SU-DHL-6 (cell line): ENCODE results near the gene KDM3B.

Experiments used
- H2AFZ ChIP-seq: fragments of 200-600 bp; sonication (generic); 2 replicates; pipeline ENCODE4 v1.6.1; 2014; ENCODE audit warnings: low read depth, mild to moderate bottlenecking, moderate library complexity, mixed read lengths, antibody characterized with exemption, low read length; ENCODE audit not compliant: severe bottlenecking
- H3F3A ChIP-seq: fragments of 200-600 bp; shearing (Covaris generic); 2 replicates; pipeline ENCODE4 v1.6.0; 2016; ENCODE audit warnings: antibody characterized with exemption, mild to moderate bottlenecking; ENCODE audit not compliant: insufficient read depth
- H3K27ac ChIP-seq: fragments of 200-600 bp; sonication (generic); 2 replicates; pipeline ENCODE4 v1.5.1; 2016; ENCODE audit warnings: low read depth, mild to moderate bottlenecking, low read length, moderate library complexity, mixed read lengths
- H3K27me3 ChIP-seq: fragments of 200-600 bp; sonication (generic), shearing (Covaris generic); 2 replicates; pipeline ENCODE4 v1.6.0; 2014; ENCODE audit warnings: mild to moderate bottlenecking, low read length
- H3K36me3 ChIP-seq: fragments of 200-600 bp; sonication (generic); 2 replicates; pipeline ENCODE4 v1.6.1; 2014; ENCODE audit warnings: mild to moderate bottlenecking, low read length, mixed read lengths
- H3K4me2 ChIP-seq: fragments of 300-600, 200-600 bp; shearing (Covaris generic), sonication (generic); 2 replicates; pipeline ENCODE4 v1.6.0; 2014; ENCODE audit warnings: low read length, low read depth, mild to moderate bottlenecking; ENCODE audit not compliant: poor library complexity, severe bottlenecking
- H3K4me3 ChIP-seq: fragments of 200-600 bp; sonication (generic); 2 replicates; pipeline ENCODE4 v1.5.1; 2014; ENCODE audit warnings: antibody characterized with exemption, low read length, mild to moderate bottlenecking, mixed read lengths; ENCODE audit not compliant: insufficient read depth, poor library complexity, severe bottlenecking
- H3K79me2 ChIP-seq: fragments of 200-600 bp; sonication (generic); 2 replicates; pipeline ENCODE4 v1.6.1; 2014; ENCODE audit warnings: mild to moderate bottlenecking, low read length, moderate library complexity; ENCODE audit not compliant: insufficient read depth
- H3K9ac ChIP-seq: fragments of 200-600 bp; sonication (generic); 2 replicates; pipeline ENCODE4 v1.7.0; 2014; ENCODE audit warnings: mild to moderate bottlenecking, low read length
- H3K9me2 ChIP-seq: fragments of 200-600 bp; sonication (generic); replicated peaks from 2 replicates; pipeline ENCODE4 v1.6.1; 2014; ENCODE audit warnings: low read length; ENCODE audit not compliant: insufficient read depth
- H3K9me3 ChIP-seq: fragments of 200-600 bp; sonication (generic); 2 replicates; pipeline ENCODE4 v1.6.1; 2014; ENCODE audit warnings: low read length, mixed read lengths; ENCODE audit not compliant: insufficient read depth
- H4K20me1 ChIP-seq: fragments of 200-600 bp; sonication (generic); 2 replicates; pipeline ENCODE4 v1.6.1; 2014; ENCODE audit warnings: low read depth, mild to moderate bottlenecking, antibody characterized with exemption, low read length, moderate library complexity, mixed read lengths
- CTCF ChIP-seq: fragments of 200-600 bp; sonication (generic); IDR thresholded peaks from one replicate; pipeline ENCODE4 v1.5.1; 2017; ENCODE audit warnings: antibody characterized with exemption, mild to moderate bottlenecking, low read length, moderate library complexity; ENCODE audit not compliant: insufficient read depth, poor library complexity, severe bottlenecking
- EZH2phosphoT487 ChIP-seq: fragments of 200-600 bp; sonication (generic), shearing (Covaris generic); conservative IDR thresholded peaks from 2 replicates; pipeline ENCODE4 v1.6.1; 2018; ENCODE audit warnings: mild to moderate bottlenecking, antibody characterized with exemption, low read length, moderate library complexity, mixed read lengths

KDM3B gene

GRCh38 chr5:138372653-138373052, 20.2 kb downstream of the KDM3B start:
- H3K27me3 ChIP-seq = no peaks in the 10 kb centered on the region
- H4K20me1 ChIP-seq = peaks cover 8% of the 10 kb centered on the region; the same call in 1 of the 2 replicates
- H3K9ac ChIP-seq = no peak overlapping the region
- H3K4me3 ChIP-seq = no peak overlapping the region
- H3K9me2 ChIP-seq = no peaks in the 10 kb centered on the region
- no peak overlapping the region for H3K27ac ChIP-seq
- TF ChIP-seq EZH2phosphoT487 = no peak
- TF ChIP-seq CTCF = no peak
- H3K4me2 ChIP-seq = no peak overlapping the region
- H3K79me2 ChIP-seq = peaks cover 54% of the 10 kb centered on the region
- H3K9me3 ChIP-seq = no peaks in the 10 kb centered on the region
- no peak overlapping the region for H2AFZ ChIP-seq
- H3F3A ChIP-seq = no peaks in the 10 kb centered on the region
- H3K36me3 ChIP-seq = no peaks in the 10 kb centered on the region; the same call in 1 of the 2 replicates

- Histone ChIP-seq H4K20me1 (no peaks in the 10 kb centered on the region), H2AFZ (no peak overlapping the region), H3K36me3 (peaks cover 36% of the 10 kb centered on the region; the same call in 1 of the 2 replicates), H3K27me3 (no peaks in the 10 kb centered on the region), H3K79me2 (no peaks in the 10 kb centered on the region), H3K9me2 (no peaks in the 10 kb centered on the region), H3K4me3 (no peak overlapping the region), H3K27ac (no peak overlapping the region), H3K4me2 (no peak overlapping the region), H3F3A (0 out of 2 replicates have a peak, but pooled peaks cover 5% of the 10 kb centered on the region), H3K9ac (no peak overlapping the region), H3K9me3 (no peaks in the 10 kb centered on the region)
- TF ChIP-seq CTCF = no peak
- no peak for TF ChIP-seq EZH2phosphoT487
These were observed 29.9 kb downstream of the KDM3B start for GRCh38 chr5:138382347-138382746.

GRCh38 chr5:138385660-138386059, 33.2 kb downstream of the KDM3B start:
- Histone ChIP-seq H3F3A (0 out of 2 replicates have a peak, but pooled peaks cover 5% of the 10 kb centered on the region), H2AFZ (no peak overlapping the region), H3K36me3 (peaks cover 19% of the 10 kb centered on the region; the same call in 1 of the 2 replicates), H3K27me3 (no peaks in the 10 kb centered on the region), H3K9me3 (no peaks in the 10 kb centered on the region), H4K20me1 (no peaks in the 10 kb centered on the region), H3K9ac (no peak overlapping the region), H3K4me3 (no peak overlapping the region), H3K4me2 (no peak overlapping the region), H3K27ac (no peak overlapping the region), H3K79me2 (no peaks in the 10 kb centered on the region), H3K9me2 (no peaks in the 10 kb centered on the region)
- TF ChIP-seq CTCF (no peak), EZH2phosphoT487 (no peak)

GRCh38 chr5:138386290-138386689, 33.8 kb downstream of the KDM3B start:
- H2AFZ ChIP-seq = no peak overlapping the region
- H3K79me2 ChIP-seq = no peaks in the 10 kb centered on the region
- H4K20me1 ChIP-seq = no peaks in the 10 kb centered on the region
- no peak overlapping the region for H3K9ac ChIP-seq
- H3K9me3 ChIP-seq = no peaks in the 10 kb centered on the region
- no peak for TF ChIP-seq EZH2phosphoT487
- no peak for TF ChIP-seq CTCF
- H3K27ac ChIP-seq = no peak overlapping the region
- 0 out of 2 replicates have a peak, but pooled peaks cover 5% of the 10 kb centered on the region for H3F3A ChIP-seq
- H3K4me3 ChIP-seq = no peak overlapping the region
- no peak overlapping the region for H3K4me2 ChIP-seq
- peaks cover 15% of the 10 kb centered on the region; the same call in 1 of the 2 replicates for H3K36me3 ChIP-seq
- H3K27me3 ChIP-seq = no peaks in the 10 kb centered on the region
- H3K9me2 ChIP-seq = no peaks in the 10 kb centered on the region
